Neuronal stem cell (in vitro differentiated cells): ENCODE results near the gene ACACA.

Experiments used
- DNase-seq: peaks from one replicate; pipeline ENCODE4 v3.0.0-alpha.2; 2013; ENCODE audit warnings: low spot score
- H2AFZ ChIP-seq: one replicate; pipeline ENCODE4 v1.6.1; 2013; ENCODE audit warnings: mild to moderate bottlenecking, low read length, inconsistent platforms
- H2AK5ac ChIP-seq: 2 replicates; pipeline ENCODE4 v1.6.1; 2013; ENCODE audit warnings: low read depth, mild to moderate bottlenecking, inconsistent platforms, low read length, moderate library complexity, mixed read lengths
- H2BK120ac ChIP-seq: 2 replicates; pipeline ENCODE4 v1.6.1; 2013; ENCODE audit warnings: low read depth, mild to moderate bottlenecking, inconsistent platforms, low read length, moderate library complexity, mixed read lengths
- H2BK12ac ChIP-seq: one replicate; pipeline ENCODE4 v1.6.1; 2013; ENCODE audit warnings: low read length, inconsistent platforms
- H2BK15ac ChIP-seq: 2 replicates; pipeline ENCODE4 v1.6.1; 2013; ENCODE audit warnings: mild to moderate bottlenecking, low read length, inconsistent platforms, mixed read lengths
- H2BK5ac ChIP-seq: one replicate; pipeline ENCODE4 v1.6.1; 2013; ENCODE audit warnings: inconsistent platforms, mild to moderate bottlenecking, low read length, moderate library complexity
- H3K14ac ChIP-seq: one replicate; pipeline ENCODE4 v1.6.1; 2013; ENCODE audit warnings: low read length, inconsistent platforms
- H3K18ac ChIP-seq: 2 replicates; pipeline ENCODE4 v1.6.1; 2013; ENCODE audit warnings: low read length, inconsistent platforms
- H3K23ac ChIP-seq: 2 replicates; pipeline ENCODE4 v1.6.1; 2013; ENCODE audit warnings: low read depth, mild to moderate bottlenecking, mixed read lengths, low read length, inconsistent platforms; ENCODE audit not compliant: poor library complexity
- H3K27ac ChIP-seq: replicated peaks from 3 replicates; pipeline ENCODE4 v1.5.1; 2013; ENCODE audit warnings: low read length, inconsistent platforms
- H3K27me3 ChIP-seq, 3 experiments: 2 replicates each; pipeline ENCODE4 v1.6.1; 2013; ENCODE audit warnings: low read length in 3 of 3, mild to moderate bottlenecking in 2 of 3, inconsistent platforms in 1 of 3, low read depth in 1 of 3, mixed read lengths in 1 of 3, moderate library complexity in 1 of 3; ENCODE audit not compliant: control insufficient read depth in 3 of 3, insufficient read depth in 3 of 3
- H3K36me3 ChIP-seq, 2 donors: replicated peaks in 1 of 2; 2 replicates each; pipeline ENCODE4 v1.6.1; 2013; ENCODE audit warnings: low read length in 2 of 2; ENCODE audit not compliant: control insufficient read depth in 2 of 2, insufficient read depth in 2 of 2
- H3K4ac ChIP-seq: 2 replicates; pipeline ENCODE4 v1.6.1; 2013; ENCODE audit warnings: inconsistent platforms, mild to moderate bottlenecking, low read length, moderate library complexity
- H3K4me1 ChIP-seq, 2 donors: 1 replicate in 1 of 2; 2 replicates in 1 of 2; pipeline ENCODE4 v1.6.1; 2013; ENCODE audit warnings: low read length in 2 of 2, low read depth in 1 of 2; ENCODE audit not compliant: control insufficient read depth in 2 of 2, insufficient read depth in 1 of 2
- H3K4me2 ChIP-seq: one replicate; pipeline ENCODE4 v1.6.1; 2013; ENCODE audit warnings: mild to moderate bottlenecking, low read length, inconsistent platforms; ENCODE audit not compliant: insufficient read depth, poor library complexity, severe bottlenecking
- H3K4me3 ChIP-seq, 2 donors: 2 replicates each; pipeline ENCODE4 v1.5.1; 2013; ENCODE audit warnings: low read length in 2 of 2, mild to moderate bottlenecking in 2 of 2, inconsistent platforms in 1 of 2, moderate library complexity in 1 of 2
- H3K79me1 ChIP-seq: one replicate; pipeline ENCODE4 v1.6.1; 2013; ENCODE audit warnings: low read depth, mild to moderate bottlenecking, inconsistent platforms, low read length, moderate library complexity
- H3K9ac ChIP-seq: one replicate; pipeline ENCODE4 v1.6.1; 2013; ENCODE audit warnings: mild to moderate bottlenecking, low read depth, low read length, inconsistent platforms; ENCODE audit not compliant: poor library complexity
- H3K9me3 ChIP-seq, 2 donors: replicated peaks in 1 of 2; 2 replicates each; pipeline versions ENCODE3 to v1.6.1; 2013; ENCODE audit warnings: low read length in 2 of 2, mild to moderate bottlenecking in 2 of 2, inconsistent platforms in 1 of 2, low read depth in 1 of 2, mixed read lengths in 1 of 2, moderate library complexity in 1 of 2; ENCODE audit not compliant: control insufficient read depth in 2 of 2, insufficient read depth in 1 of 2
- H4K8ac ChIP-seq: one replicate; pipeline ENCODE4 v1.6.1; 2013; ENCODE audit warnings: low read depth, mild to moderate bottlenecking, inconsistent platforms, low read length, moderate library complexity
- H4K91ac ChIP-seq: one replicate; pipeline ENCODE4 v1.6.1; 2013; ENCODE audit warnings: low read length, low read depth, mild to moderate bottlenecking, inconsistent platforms; ENCODE audit not compliant: poor library complexity
- WGBS, 2 donors: extraction: QIAGEN DNeasy Blood & Tissue Kit; methylation state at CpG; one replicate each; pipeline ENCODE4 v1.1.7; 2013; ENCODE audit warnings: missing lambda C conversion rate in 2 of 2, mixed read lengths in 1 of 2; ENCODE audit not compliant: insufficient read length in 2 of 2, insufficient replicate concordance in 1 of 2; ENCODE audit errors: extremely low coverage in 2 of 2; 5-methylcytosine and 5-hydroxymethylcytosine counted together

The ACACA gene

DNA sequence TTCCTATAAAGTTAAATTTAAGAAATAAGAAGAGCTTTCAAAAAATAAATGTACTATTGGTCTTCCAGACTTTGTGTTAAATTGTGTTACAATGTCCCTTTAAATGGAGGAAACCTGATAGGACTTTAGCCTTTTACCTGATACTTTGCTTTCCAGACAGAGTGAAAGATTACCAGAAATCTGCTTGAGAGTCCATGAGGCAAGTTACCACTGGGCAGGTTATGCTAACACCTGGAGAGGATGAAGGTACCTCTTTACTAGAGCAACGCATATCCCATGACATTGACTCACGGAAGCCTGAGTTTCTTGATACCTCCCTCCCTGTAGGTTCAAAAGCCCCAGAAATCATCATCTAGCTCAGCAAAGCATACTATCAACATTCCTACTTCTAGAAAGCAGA is 174.7 kb downstream of the ACACA start:
- no peak overlapping the region for H3K9ac ChIP-seq
- WGBS, 2 donors, result no CpG with 5 or more reads among the region's 2 CpGs
- no peak overlapping the region for H2BK15ac ChIP-seq
- no peak overlapping the region for H2BK12ac ChIP-seq
- H3K18ac ChIP-seq, result no peak overlapping the region
- H3K14ac ChIP-seq, result no peak overlapping the region
- H2BK5ac ChIP-seq, result no peak overlapping the region
- DNase-seq, result no peak
- no peak overlapping the region for H2AK5ac ChIP-seq
- H2BK120ac ChIP-seq, result no peak overlapping the region
- no peak overlapping the region for H3K23ac ChIP-seq
- no peak overlapping the region for H3K4me2 ChIP-seq
- no peak overlapping the region for H4K8ac ChIP-seq
- H3K4me1 ChIP-seq, result peaks cover 0 to 2% of the 10 kb centered on the region in 2 donors
- H3K4ac ChIP-seq, result no peak overlapping the region
- H2AFZ ChIP-seq, result no peak overlapping the region
- H3K27me3 ChIP-seq, result no peaks in the 10 kb centered on the region
- H3K4me3 ChIP-seq, result no peak overlapping the region
- H3K36me3 ChIP-seq, result peaks cover 12 to 82% of the 10 kb centered on the region in 2 donors
- no peak overlapping the region for H4K91ac ChIP-seq
- peaks cover 0 to 3% of the 10 kb centered on the region in 2 donors for H3K9me3 ChIP-seq
- H3K27ac ChIP-seq, result no peak overlapping the region
- H3K79me1 ChIP-seq, result no peaks in the 10 kb centered on the region

DNA sequence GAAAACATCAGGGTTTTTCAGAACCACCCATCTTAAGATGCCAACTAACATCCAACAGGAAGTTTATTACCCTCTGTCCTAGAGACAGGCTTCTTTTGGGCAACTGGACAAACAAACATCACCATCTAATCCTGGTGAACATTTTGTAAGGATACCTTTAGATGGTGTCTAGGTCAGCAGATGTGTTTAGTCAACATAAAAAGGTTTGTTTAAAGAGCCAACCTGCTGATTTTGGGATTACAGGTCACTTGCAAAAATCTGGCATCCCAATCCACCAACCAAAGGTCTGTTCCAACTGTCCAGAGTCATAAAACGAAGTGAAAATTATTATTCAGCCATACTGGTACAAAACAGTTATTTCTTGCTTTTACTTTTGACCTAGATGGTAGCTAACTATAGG is 176.0 kb downstream of the ACACA start:
- no peaks in the 10 kb centered on the region for H3K79me1 ChIP-seq
- peaks cover 12 to 70% of the 10 kb centered on the region in 2 donors for H3K36me3 ChIP-seq
- no peak overlapping the region for H3K4ac ChIP-seq
- no peak overlapping the region for H3K9ac ChIP-seq
- no peak overlapping the region for H2BK120ac ChIP-seq
- H3K4me2 ChIP-seq, result no peak overlapping the region
- no peak overlapping the region for H2AK5ac ChIP-seq
- no peak overlapping the region for H4K91ac ChIP-seq
- H3K27ac ChIP-seq, result no peak overlapping the region
- H2BK15ac ChIP-seq, result no peak overlapping the region
- no CpG with 5 or more reads among the region's 1 CpG for WGBS, 2 donors
- H3K18ac ChIP-seq, result no peak overlapping the region
- H3K23ac ChIP-seq, result no peak overlapping the region
- H4K8ac ChIP-seq, result no peak overlapping the region
- H3K4me3 ChIP-seq, result no peak overlapping the region
- H2AFZ ChIP-seq, result no peak overlapping the region
- no peak overlapping the region for H2BK12ac ChIP-seq
- DNase-seq, result no peak
- H3K27me3 ChIP-seq, result no peaks in the 10 kb centered on the region
- peaks cover 2 to 8% of the 10 kb centered on the region in 2 donors for H3K4me1 ChIP-seq
- no peak overlapping the region for H2BK5ac ChIP-seq
- peaks cover 0 to 3% of the 10 kb centered on the region in 2 donors for H3K9me3 ChIP-seq
- H3K14ac ChIP-seq, result no peak overlapping the region

DNA sequence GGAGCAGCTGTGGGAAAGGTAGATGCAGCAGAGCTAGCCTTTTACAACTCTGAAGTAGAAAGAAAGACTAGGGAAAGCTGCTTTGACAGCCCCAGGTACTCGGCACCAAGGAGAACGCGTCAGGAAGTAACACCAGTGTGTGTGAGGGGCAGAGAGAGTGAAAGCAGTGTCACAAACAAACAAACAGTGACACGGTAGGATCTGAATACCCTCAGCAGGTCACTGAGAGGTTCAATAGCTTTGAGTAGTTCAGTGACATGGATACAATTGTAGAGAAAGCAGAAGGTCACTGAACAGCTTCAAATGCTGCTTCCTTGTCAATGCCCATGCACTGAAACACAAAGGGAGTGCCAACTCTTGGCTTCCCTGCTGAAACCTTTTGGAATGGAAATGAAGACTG is 181.2 kb downstream of the ACACA start:
- Histone ChIP-seq H4K8ac (no peak overlapping the region), H3K27ac (peak overlapping the region; percentile 6), H2BK15ac (no peak overlapping the region), H3K18ac (no peak overlapping the region), H2AK5ac (no peak overlapping the region), H3K23ac (no peak overlapping the region), H2AFZ (no peak overlapping the region), H3K27me3 (peaks cover 0 to 10% (median 0%) of the 10 kb centered on the region in 3 experiments), H2BK5ac (no peak overlapping the region), H4K91ac (no peak overlapping the region), H2BK12ac (no peak overlapping the region), H3K9ac (no peak overlapping the region), H3K4me1 (peaks cover 8 to 14% of the 10 kb centered on the region in 2 donors), H3K36me3 (peaks cover 2 to 61% of the 10 kb centered on the region in 2 donors), H3K4me2 (no peak overlapping the region), H3K4ac (no peak overlapping the region), H2BK120ac (no peak overlapping the region), H3K79me1 (no peaks in the 10 kb centered on the region), H3K14ac (no peak overlapping the region), H3K4me3 (no peak overlapping the region), H3K9me3 (no peaks in the 10 kb centered on the region)
- DNase-seq, result peak; percentile 63
- no CpG with 5 or more reads among the region's 4 CpGs for WGBS, 2 donors

DNA sequence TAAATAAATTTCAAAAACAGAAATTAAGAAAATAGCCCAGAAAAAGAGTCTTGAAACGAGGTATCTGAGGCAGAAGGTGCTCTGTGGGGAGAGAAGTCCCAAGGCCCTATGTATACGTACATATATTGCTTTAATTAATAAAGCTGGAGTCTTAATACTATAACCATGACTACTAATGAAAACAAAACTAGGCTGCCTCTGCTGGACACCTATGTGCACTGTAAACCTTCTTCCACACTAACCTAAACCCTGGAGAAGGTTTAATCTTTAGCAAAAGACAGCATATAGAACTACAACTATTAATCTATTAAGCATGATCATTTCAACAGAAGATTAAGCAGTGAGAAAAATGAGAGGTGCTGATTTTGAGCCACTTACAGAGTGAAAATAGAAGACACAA is 184.8 kb downstream of the ACACA start:
- H2BK5ac ChIP-seq, result no peak overlapping the region
- WGBS, 2 donors, result no CpG with 5 or more reads among the region's 2 CpGs
- no peak overlapping the region for H3K27ac ChIP-seq
- no peaks in the 10 kb centered on the region for H3K79me1 ChIP-seq
- no peak overlapping the region for H3K4me3 ChIP-seq
- H3K27me3 ChIP-seq, result peaks cover 0 to 10% (median 0%) of the 10 kb centered on the region in 3 experiments
- no peak for DNase-seq
- no peak overlapping the region for H3K9ac ChIP-seq
- peaks cover 11 to 21% of the 10 kb centered on the region in 2 donors for H3K4me1 ChIP-seq
- H3K9me3 ChIP-seq, result no peaks in the 10 kb centered on the region
- no peak overlapping the region for H2AFZ ChIP-seq
- no peak overlapping the region for H3K4ac ChIP-seq
- H3K23ac ChIP-seq, result no peak overlapping the region
- H3K14ac ChIP-seq, result no peak overlapping the region
- no peak overlapping the region for H3K4me2 ChIP-seq
- peaks cover 2 to 74% of the 10 kb centered on the region in 2 donors for H3K36me3 ChIP-seq
- H2AK5ac ChIP-seq, result no peak overlapping the region
- no peak overlapping the region for H2BK12ac ChIP-seq
- no peak overlapping the region for H2BK120ac ChIP-seq
- no peak overlapping the region for H2BK15ac ChIP-seq
- H4K8ac ChIP-seq, result no peak overlapping the region
- H4K91ac ChIP-seq, result no peak overlapping the region
- no peak overlapping the region for H3K18ac ChIP-seq
